Caco-2 (cell line): ENCODE results near the gene PDE5A. TPM values are rescaled to one million over a fixed set of nuclear protein-coding genes. Genes with fewer than 3 reads are reported as not detected.
"Not testable (repeated sequence)": the region's sequence is repeated elsewhere in the genome, so short reads cannot be mapped to it uniquely, and the experiment has no call there.

Source experiments
- BruUV-seq: library from RNA; stranded (reverse); fragments of 400-500 nt; replicated peaks from 2 replicates; lab custom pipeline; 2021; lab: Mats Ljungman, UMichigan
- CTCF ChIA-PET: fragments of 300-600 bp; sonication (Branson Sonifier 250); formaldehyde crosslinking; loops from one replicate; lab custom pipeline; 2022; ENCODE audit warnings: antibody characterized with exemption; lab: Charles Lee
- POLR2A ChIA-PET: fragments of 300-600 bp; sonication (Branson Sonifier 250); formaldehyde crosslinking; loops from one replicate; lab custom pipeline; 2022; ENCODE audit warnings: antibody characterized with exemption; lab: Charles Lee
- DNase-seq, 2 experiments: peaks; one replicate each; pipeline versions ENCODE4 v3.0.0 to v3.0.0-alpha.2; 2020 to 2022
- H3K27me3 ChIP-seq: replicated peaks from 2 replicates; pipeline ENCODE4 v1.6.0; 2011; ENCODE audit warnings: low read length; ENCODE audit not compliant: control insufficient read depth, insufficient read depth
- H3K36me3 ChIP-seq: 2 replicates; pipeline ENCODE4 v1.5.1; 2011; ENCODE audit warnings: low read length; ENCODE audit not compliant: control insufficient read depth, insufficient read depth
- H3K4me1 ChIP-seq: fragments of 250-450 bp; sonication (Bioruptor Pico); 2 replicates; pipeline ENCODE4 v1.5.1; 2020; ENCODE audit warnings: mild to moderate bottlenecking
- H3K4me3 ChIP-seq: 2 replicates; pipeline ENCODE4 v1.5.1; 2011; ENCODE audit warnings: low read depth, mild to moderate bottlenecking, control low read depth, low read length
- H3K9me3 ChIP-seq: fragments of 250-450 bp; sonication (Bioruptor Pico); 2 replicates; pipeline ENCODE4 v1.5.1; 2020; ENCODE audit warnings: mild to moderate bottlenecking, moderate library complexity
- H3K27ac Mint-ChIP-seq: one replicate; pipeline ENCODE4 v1.8.0; 2022; ENCODE audit warnings: mixed read lengths; ENCODE audit not compliant: unreplicated experiment
- H3K27me3 Mint-ChIP-seq: one replicate; pipeline ENCODE4 v1.8.0; 2022; ENCODE audit warnings: mixed read lengths; ENCODE audit not compliant: insufficient read depth, unreplicated experiment
- H3K36me3 Mint-ChIP-seq: one replicate; pipeline ENCODE4 v1.8.0; 2022; ENCODE audit warnings: mild to moderate bottlenecking, mixed read lengths; ENCODE audit not compliant: insufficient read depth, unreplicated experiment
- H3K4me1 Mint-ChIP-seq: one replicate; pipeline ENCODE4 v1.8.0; 2022; ENCODE audit warnings: low read depth, mixed read lengths; ENCODE audit not compliant: unreplicated experiment
- H3K4me3 Mint-ChIP-seq: one replicate; pipeline ENCODE4 v1.8.0; 2022; ENCODE audit warnings: mild to moderate bottlenecking, moderate library complexity, mixed read lengths; ENCODE audit not compliant: unreplicated experiment
- H3K9me3 Mint-ChIP-seq: one replicate; pipeline ENCODE4 v1.8.0; 2022; ENCODE audit warnings: mixed read lengths; ENCODE audit not compliant: unreplicated experiment
- CTCF ChIP-seq, 2 experiments: fragments of 200-600 bp in 1 of 2; IDR thresholded peaks; 1 replicate in 1 of 2; 2 replicates in 1 of 2; pipeline versions ENCODE4 v1.5.1 to v1.8.0; 2011 to 2022; ENCODE audit warnings: antibody characterized with exemption in 1 of 2, control low read depth in 1 of 2, inconsistent platforms in 1 of 2, low read depth in 1 of 2, low read length in 1 of 2, mild to moderate bottlenecking in 1 of 2, moderate library complexity in 1 of 2; ENCODE audit not compliant: insufficient read depth in 1 of 2, severe bottlenecking in 1 of 2, unreplicated experiment in 1 of 2
- intact Hi-C: fragments of 100-400 bp; cut with micrococcal nuclease; formaldehyde crosslinking; loops from one replicate; pipeline ENCODE4 v1.10.0; 2022; ENCODE audit not compliant: unreplicated experiment
- total RNA-seq: library from RNA; stranded (reverse); gene quantifications from 2 replicates; pipeline ENCODE4 v1.2.3, GENCODE V29; 2022

Gene PDE5A
- total RNA-seq, 1 experiment from 2014 or later: 7.9 TPM

DNA sequence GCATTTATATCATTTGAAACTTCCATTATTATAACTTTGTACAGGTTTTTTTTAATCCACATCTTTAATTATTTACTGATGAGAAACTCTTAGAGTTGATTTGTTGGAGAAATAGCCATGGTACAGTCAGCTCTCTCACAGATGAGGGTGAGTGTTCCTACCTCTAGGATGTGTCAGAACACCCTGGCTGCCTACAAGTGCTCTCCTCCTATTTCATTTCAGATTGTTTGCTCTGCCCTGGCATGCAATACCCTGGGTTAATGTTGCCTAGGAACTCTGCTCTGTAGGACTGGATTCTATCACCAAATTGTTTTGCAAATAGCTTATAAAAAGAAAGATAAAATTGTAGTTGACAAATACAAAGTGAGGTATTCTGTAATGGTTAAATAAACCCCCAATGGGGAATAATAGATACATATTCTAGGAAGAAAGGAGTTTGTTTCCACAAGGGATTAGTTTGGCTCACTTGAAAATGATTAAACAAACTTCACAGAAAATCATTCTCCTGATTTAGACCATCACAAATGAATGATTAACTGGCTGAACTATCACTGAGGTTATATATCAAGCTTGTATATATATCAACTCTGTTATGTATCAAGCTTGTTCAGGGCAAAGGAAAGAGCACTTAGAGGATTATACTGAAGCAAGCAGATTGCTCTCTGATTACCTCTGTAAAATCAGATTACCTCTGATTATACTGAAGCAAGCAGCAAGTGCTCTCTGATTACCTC lies 150.0 kb downstream of the PDE5A start:
- CTCF ChIA-PET: interaction anchor here (1.2 kb wide), 1 partner anchor 24 kb away, joined by 3 read pairs; no protein-coding TSS in a partner anchor
- DNase-seq: no peak

GRCh38 chr4:119477412-119478053 lies 151.1 kb downstream of the PDE5A start:
- no peak overlapping the region for H3K4me3 Mint-ChIP-seq
- intact Hi-C loops: no loop called here
- CTCF ChIA-PET: no interaction called here
- H3K9me3 Mint-ChIP-seq: peaks cover 6% of the 10 kb centered on the region
- no peaks in the 10 kb centered on the region for H3K4me1 Mint-ChIP-seq
- BruUV-seq: no TSS peak
- H3K36me3 Mint-ChIP-seq: peaks cover 49% of the 10 kb centered on the region
- no peak for TF ChIP-seq CTCF (IDR thresholded peaks at IDR 0.05; ENCODE audit: insufficient read depth in 1 of 2, low read depth in 1 of 2, low read length in 1 of 2, severe bottlenecking in 1 of 2, unreplicated experiment in 1 of 2)
- H3K27me3 Mint-ChIP-seq: no peaks in the 10 kb centered on the region
- POLR2A ChIA-PET: no interaction called here
- H3K27me3 ChIP-seq: no peaks in the 10 kb centered on the region
- H3K27ac Mint-ChIP-seq: no peak overlapping the region
- no peaks in the 10 kb centered on the region for H3K9me3 ChIP-seq
- H3K4me3 ChIP-seq: no peak overlapping the region
- peaks cover 3% of the 10 kb centered on the region for H3K36me3 ChIP-seq
- H3K4me1 ChIP-seq: peaks cover 14% of the 10 kb centered on the region
- no peak for DNase-seq

More for the DNA sequence above, 150.0 kb downstream of the PDE5A start:
- Mint-ChIP-seq H3K9me3 (peaks cover 17% of the 10 kb centered on the region), H3K4me1 (no peaks in the 10 kb centered on the region), H3K4me3 (no peak overlapping the region), H3K27ac (no peak overlapping the region), H3K36me3 (peaks cover 53% of the 10 kb centered on the region), H3K27me3 (no peaks in the 10 kb centered on the region)
- peaks cover 14% of the 10 kb centered on the region for H3K4me1 ChIP-seq
- H3K9me3 ChIP-seq: no peaks in the 10 kb centered on the region
- no TSS peak for BruUV-seq
- H3K4me3 ChIP-seq: no peak overlapping the region
- peaks cover 3% of the 10 kb centered on the region for H3K36me3 ChIP-seq
- no peak for TF ChIP-seq CTCF (IDR thresholded peaks at IDR 0.05; ENCODE audit: insufficient read depth in 1 of 2, low read depth in 1 of 2, low read length in 1 of 2, severe bottlenecking in 1 of 2, unreplicated experiment in 1 of 2)
- intact Hi-C loops: no loop called here
- POLR2A ChIA-PET: no interaction called here
- no peaks in the 10 kb centered on the region for H3K27me3 ChIP-seq

GRCh38 chr4:119471259-119471658 lies 157.3 kb downstream of the PDE5A start:
- H3K4me3 Mint-ChIP-seq: no peak overlapping the region
- H3K9me3 Mint-ChIP-seq: no peaks in the 10 kb centered on the region
- DNase-seq: no peak
- H3K4me1 ChIP-seq: no peaks in the 10 kb centered on the region
- no peaks in the 10 kb centered on the region for H3K27me3 Mint-ChIP-seq
- H3K4me3 ChIP-seq: no peak overlapping the region
- no peak overlapping the region for H3K27ac Mint-ChIP-seq
- H3K36me3 ChIP-seq: no peaks in the 10 kb centered on the region; the same call in 1 of the 2 replicates
- no TSS peak for BruUV-seq
- H3K27me3 ChIP-seq: no peaks in the 10 kb centered on the region
- ChIA-PET CTCF (interaction anchor here (1.1 kb wide), 1 partner anchor 22 kb away, joined by 3 read pairs; no protein-coding TSS in a partner anchor), POLR2A (no interaction called here)
- intact Hi-C loops: no loop called here
- TF ChIP-seq CTCF (IDR thresholded peaks at IDR 0.05; ENCODE audit: insufficient read depth in 1 of 2, low read depth in 1 of 2, low read length in 1 of 2, severe bottlenecking in 1 of 2, unreplicated experiment in 1 of 2): no peak
- H3K36me3 Mint-ChIP-seq: peaks cover 30% of the 10 kb centered on the region
- no peaks in the 10 kb centered on the region for H3K4me1 Mint-ChIP-seq
- no peaks in the 10 kb centered on the region for H3K9me3 ChIP-seq

GRCh38 chr4:119470737-119471063 lies 157.9 kb downstream of the PDE5A start:
- CTCF ChIA-PET, H3K4me1 Mint-ChIP-seq, H3K4me1 ChIP-seq, H3K4me3 ChIP-seq, BruUV-seq, POLR2A ChIA-PET, H3K27ac Mint-ChIP-seq, H3K4me3 Mint-ChIP-seq, H3K27me3 ChIP-seq, H3K9me3 Mint-ChIP-seq, DNase-seq, intact Hi-C loops, H3K27me3 Mint-ChIP-seq, H3K36me3 ChIP-seq, H3K9me3 ChIP-seq: not testable (repeated sequence)
- peaks cover 31% of the 10 kb centered on the region for H3K36me3 Mint-ChIP-seq
